OCI-LY1 (cell line): ENCODE results near the gene TRABD2A.

ENCODE experiments used
- H2AFZ ChIP-seq: fragments of 200-600 bp; sonication (generic), shearing (Covaris generic); 2 replicates; pipeline ENCODE4 v1.6.0; 2014; ENCODE audit warnings: antibody characterized with exemption, mild to moderate bottlenecking, low read length
- H3F3A ChIP-seq: fragments of 200-600 bp; sonication (generic), shearing (Covaris generic); 2 replicates; pipeline ENCODE4 v1.6.0; 2014; ENCODE audit warnings: mild to moderate bottlenecking, antibody characterized with exemption, low read length, moderate library complexity; ENCODE audit not compliant: insufficient read depth
- H3K27ac ChIP-seq: fragments of 200-600 bp; sonication (generic); 2 replicates; pipeline ENCODE4 v1.5.1; 2014; ENCODE audit warnings: low read length, mixed run types, mild to moderate bottlenecking, low read depth; ENCODE audit not compliant: poor library complexity, severe bottlenecking
- H3K27me3 ChIP-seq: fragments of 200-600 bp; sonication (generic); 2 replicates; pipeline ENCODE4 v1.6.0; 2014; ENCODE audit warnings: antibody characterized with exemption, mild to moderate bottlenecking, low read length, moderate library complexity; ENCODE audit not compliant: insufficient read depth
- H3K36me3 ChIP-seq: fragments of 200-600 bp; sonication (generic); 2 replicates; pipeline ENCODE4 v1.6.1; 2014; ENCODE audit warnings: mild to moderate bottlenecking, antibody characterized with exemption, low read length, moderate library complexity, mixed read lengths; ENCODE audit not compliant: insufficient read depth
- H3K4me1 ChIP-seq: fragments of 200-600 bp; sonication (generic); 2 replicates; pipeline ENCODE4 v1.5.1; 2014; ENCODE audit warnings: mild to moderate bottlenecking, low read length, moderate library complexity; ENCODE audit not compliant: insufficient read depth, severe bottlenecking
- H3K4me2 ChIP-seq: fragments of 200-600 bp; sonication (generic), shearing (Covaris generic); 2 replicates; pipeline ENCODE4 v1.6.1; 2014; ENCODE audit warnings: low read length
- H3K4me3 ChIP-seq: fragments of 200-600 bp; sonication (generic); 2 replicates; pipeline ENCODE4 v1.5.1; 2014; ENCODE audit warnings: low read length, low read depth, mild to moderate bottlenecking, mixed read lengths; ENCODE audit not compliant: poor library complexity, severe bottlenecking
- H3K79me2 ChIP-seq: fragments of 200-600 bp; shearing (Covaris generic); 2 replicates; pipeline ENCODE4 v1.6.1; 2016; ENCODE audit warnings: mixed run types, low read length, mixed read lengths; ENCODE audit not compliant: insufficient read depth
- H3K9ac ChIP-seq: fragments of 200-600 bp; sonication (generic), shearing (Covaris generic); 2 replicates; pipeline ENCODE4 v1.6.1; 2014; ENCODE audit warnings: mild to moderate bottlenecking, low read length, mixed read lengths
- H3K9me2 ChIP-seq: fragments of 200-600 bp; sonication (generic), shearing (Covaris generic); 2 replicates; pipeline ENCODE4 v1.6.1; 2014; ENCODE audit warnings: low read depth, mild to moderate bottlenecking, low read length, mixed read lengths
- H3K9me3 ChIP-seq: fragments of 200-600 bp; shearing (Covaris generic); 2 replicates; pipeline ENCODE4 v1.6.1; 2014; ENCODE audit warnings: low read length, mixed read lengths
- H4K20me1 ChIP-seq: fragments of 200-600 bp; sonication (generic), shearing (Covaris generic); 2 replicates; pipeline ENCODE4 v1.6.0; 2016; ENCODE audit warnings: mild to moderate bottlenecking, low read length; ENCODE audit not compliant: insufficient read depth
- CTCF ChIP-seq: fragments of 200-600 bp; sonication (generic), shearing (Covaris generic); IDR thresholded peaks from 2 replicates; pipeline ENCODE4 v1.5.1; 2017; ENCODE audit warnings: mild to moderate bottlenecking, antibody characterized with exemption, low read length, moderate library complexity, mixed read lengths
- EZH2 ChIP-seq: fragments of 200-600 bp; sonication (generic), shearing (Covaris generic); IDR thresholded peaks from 2 replicates; pipeline ENCODE4 v1.8.0; 2017; ENCODE audit warnings: borderline replicate concordance, mixed run types, mild to moderate bottlenecking, antibody characterized with exemption, low read length, moderate library complexity, mixed read lengths

Gene TRABD2A

GRCh38 chr2:84847326-84848050 is 33.4 kb downstream of the TRABD2A start:
- H3K27ac ChIP-seq: no peak overlapping the region
- no peaks in the 10 kb centered on the region for H3K9me3 ChIP-seq
- H2AFZ ChIP-seq: no peak overlapping the region
- H3F3A ChIP-seq: no peaks in the 10 kb centered on the region
- H3K4me2 ChIP-seq: no peak overlapping the region
- no peak overlapping the region for H3K4me3 ChIP-seq
- no peak for TF ChIP-seq CTCF
- TF ChIP-seq EZH2: no peak
- no peaks in the 10 kb centered on the region for H3K9me2 ChIP-seq
- no peaks in the 10 kb centered on the region for H3K79me2 ChIP-seq
- no peak overlapping the region for H3K9ac ChIP-seq
- no peaks in the 10 kb centered on the region for H4K20me1 ChIP-seq
- no peaks in the 10 kb centered on the region for H3K27me3 ChIP-seq
- no peaks in the 10 kb centered on the region for H3K4me1 ChIP-seq
- H3K36me3 ChIP-seq: no peaks in the 10 kb centered on the region

GRCh38 chr2:84846741-84847142 is 34.1 kb downstream of the TRABD2A start:
- no peak overlapping the region for H3K4me2 ChIP-seq
- no peak overlapping the region for H3K4me3 ChIP-seq

GRCh38 chr2:84846041-84846663 is 34.7 kb downstream of the TRABD2A start:
- no peak overlapping the region for H3K4me3 ChIP-seq
- no peak overlapping the region for H2AFZ ChIP-seq
- H3K79me2 ChIP-seq: no peaks in the 10 kb centered on the region
- H3K9me3 ChIP-seq: no peaks in the 10 kb centered on the region
- no peak overlapping the region for H3K9ac ChIP-seq
- no peak for TF ChIP-seq EZH2
- H3K27ac ChIP-seq: no peak overlapping the region
- no peak overlapping the region for H3K4me2 ChIP-seq
- H4K20me1 ChIP-seq: no peaks in the 10 kb centered on the region
- no peaks in the 10 kb centered on the region for H3K27me3 ChIP-seq
- no peaks in the 10 kb centered on the region for H3K4me1 ChIP-seq
- no peaks in the 10 kb centered on the region for H3K9me2 ChIP-seq
- H3K36me3 ChIP-seq: no peaks in the 10 kb centered on the region
- H3F3A ChIP-seq: no peaks in the 10 kb centered on the region

More at GRCh38 chr2:84846741-84847142, 34.1 kb downstream of the TRABD2A start:
- no peaks in the 10 kb centered on the region for H3K27me3 ChIP-seq
- H3K79me2 ChIP-seq: no peaks in the 10 kb centered on the region
- no peak overlapping the region for H3K27ac ChIP-seq
- H4K20me1 ChIP-seq: no peaks in the 10 kb centered on the region
- TF ChIP-seq EZH2: no peak
- no peak for TF ChIP-seq CTCF
- H2AFZ ChIP-seq: no peak overlapping the region
- no peaks in the 10 kb centered on the region for H3K9me3 ChIP-seq
- no peaks in the 10 kb centered on the region for H3F3A ChIP-seq
- H3K9me2 ChIP-seq: no peaks in the 10 kb centered on the region
- H3K4me1 ChIP-seq: no peaks in the 10 kb centered on the region
- H3K36me3 ChIP-seq: no peaks in the 10 kb centered on the region
- no peak overlapping the region for H3K9ac ChIP-seq
